NCI-H748 treated with DMSO at 0.1 percent for 48 hours (cell line): ENCODE data around the gene DNM1L.

Source experiments
- DNase-seq: peaks from one replicate; lab custom pipeline; 2025; lab: John Stamatoyannopoulos, UW

The DNM1L gene

DNA sequence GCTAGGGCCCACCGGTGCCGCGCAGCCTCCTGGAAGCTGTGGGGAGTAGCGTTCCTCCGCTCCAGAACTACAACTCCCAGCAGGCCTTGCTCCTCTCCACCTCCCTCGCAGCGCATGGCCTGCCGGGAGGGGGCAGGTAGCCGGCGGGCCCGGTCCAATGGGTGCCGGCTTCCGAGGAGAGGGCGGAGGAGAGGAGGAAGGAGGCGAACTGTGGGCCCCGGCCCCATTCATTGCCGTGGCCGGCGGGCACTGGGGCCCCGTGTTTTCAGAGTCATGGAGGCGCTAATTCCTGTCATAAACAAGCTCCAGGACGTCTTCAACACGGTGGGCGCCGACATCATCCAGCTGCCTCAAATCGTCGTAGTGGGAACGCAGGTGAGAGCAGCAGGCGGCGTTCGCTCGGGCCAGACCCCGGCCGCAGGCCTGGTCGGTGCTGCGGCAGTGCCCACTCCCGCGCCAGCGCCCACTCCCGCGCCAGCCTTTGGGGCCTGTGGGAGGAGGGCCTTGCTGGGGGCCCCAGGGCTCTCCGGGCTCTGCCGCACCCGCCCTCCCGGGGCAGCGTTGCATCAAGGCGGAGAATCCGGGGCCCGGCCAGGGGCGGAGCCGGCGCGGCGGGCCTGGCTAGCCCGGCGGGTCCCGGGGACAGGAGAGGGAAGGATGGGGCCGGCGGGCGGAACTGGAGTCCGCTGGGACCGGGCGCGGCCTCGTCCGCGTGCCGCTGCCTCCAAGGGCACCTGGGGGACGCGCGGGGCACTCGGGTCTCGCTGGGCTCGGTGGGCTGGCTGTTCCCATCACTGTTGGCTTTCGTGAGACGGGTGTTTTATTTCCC is at the start of gene DNM1L:
Gene DNM1L, plus strand, starts transcription at position 211 of the 829 bp plus-strand sequence. Its CDS starts 63 bp downstream, at position 274.
- peak; percentile 63 for DNase-seq

DNA sequence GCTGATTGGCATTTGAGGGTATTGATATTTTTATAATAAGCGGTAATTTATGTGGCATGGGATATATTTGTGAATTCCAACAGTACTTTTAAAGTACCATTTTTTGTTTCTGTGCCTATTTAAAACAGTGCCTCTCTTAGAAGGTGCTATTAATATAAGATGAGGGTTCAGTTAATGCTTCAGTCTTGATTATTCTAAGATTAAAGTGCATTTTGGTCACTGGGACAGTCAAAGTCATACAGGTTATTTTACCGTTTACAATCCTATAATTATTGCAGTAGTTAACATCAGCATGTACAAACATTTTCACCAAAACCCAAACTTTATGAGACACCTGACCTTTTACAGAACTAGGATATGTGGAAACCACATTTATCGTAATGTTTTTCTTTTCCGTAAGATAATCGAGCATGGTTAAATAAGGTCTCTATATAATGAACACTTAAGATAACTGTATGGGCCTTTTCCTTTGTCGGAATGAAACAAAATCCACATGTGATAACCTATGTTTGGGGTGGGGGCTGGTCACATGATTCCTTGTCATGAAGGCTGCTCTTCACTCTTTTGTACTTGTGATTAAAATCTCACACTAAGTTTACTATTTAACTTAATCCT is 37.7 kb upstream of the DNM1L start:
- no peak for DNase-seq

DNA sequence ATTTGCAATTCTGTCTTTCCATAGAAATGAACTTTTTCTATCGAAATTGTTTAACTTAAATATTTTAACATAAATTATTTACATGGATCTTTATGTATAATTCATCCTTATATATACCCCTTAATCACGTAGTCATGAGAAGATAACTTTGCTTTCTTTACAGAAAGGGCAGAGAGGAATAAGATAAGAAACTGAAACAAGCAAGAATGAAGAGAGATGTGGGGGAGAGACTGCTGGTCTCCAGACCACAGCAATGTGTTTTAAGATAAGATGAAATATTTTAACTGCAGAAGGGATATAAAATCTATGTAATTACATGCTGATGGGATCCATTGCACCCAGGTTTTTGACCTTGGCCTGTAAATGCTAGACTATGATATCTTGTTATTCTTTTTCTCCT is 34.7 kb upstream of the DNM1L start:
- DNase-seq = no peak

DNA sequence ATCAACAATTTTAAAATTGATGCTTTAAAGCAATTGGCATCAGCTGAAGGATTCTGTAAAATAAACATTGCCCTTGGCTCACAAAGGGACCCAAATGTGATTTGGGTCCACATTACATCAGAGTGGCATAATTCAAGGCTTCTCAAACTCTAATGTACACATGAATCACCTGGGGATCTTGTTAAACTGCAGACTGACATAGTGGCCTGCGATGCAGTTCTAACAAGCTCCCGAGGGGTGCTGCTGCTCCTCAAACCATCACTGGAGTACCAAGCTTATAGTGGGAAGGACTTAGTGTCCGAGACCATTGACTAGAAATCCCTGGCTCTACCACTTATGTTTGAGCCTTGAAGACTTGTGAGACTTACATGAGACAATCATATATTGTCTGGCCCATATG is 31.8 kb upstream of the DNM1L start:
- no peak for DNase-seq

DNA sequence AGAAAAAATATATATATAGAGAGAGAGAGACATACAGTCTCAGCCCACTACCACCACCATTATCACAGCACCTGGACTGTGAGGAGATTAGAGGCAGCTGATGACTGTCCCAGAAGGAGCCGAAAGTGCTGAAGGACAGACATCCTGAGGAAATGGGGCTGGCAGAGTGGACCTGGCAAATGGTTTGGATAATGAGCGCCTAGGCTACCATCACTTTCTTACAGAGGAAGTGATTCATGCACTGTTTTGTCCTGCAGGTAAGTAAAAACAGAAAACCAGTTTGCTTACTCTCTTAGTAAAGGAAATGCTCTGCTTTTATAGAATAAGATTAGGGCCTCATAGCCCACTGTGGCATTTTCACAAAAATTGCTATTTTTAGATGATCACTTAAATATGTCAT is 28.6 kb upstream of the DNM1L start:
- DNase-seq = no peak

DNA sequence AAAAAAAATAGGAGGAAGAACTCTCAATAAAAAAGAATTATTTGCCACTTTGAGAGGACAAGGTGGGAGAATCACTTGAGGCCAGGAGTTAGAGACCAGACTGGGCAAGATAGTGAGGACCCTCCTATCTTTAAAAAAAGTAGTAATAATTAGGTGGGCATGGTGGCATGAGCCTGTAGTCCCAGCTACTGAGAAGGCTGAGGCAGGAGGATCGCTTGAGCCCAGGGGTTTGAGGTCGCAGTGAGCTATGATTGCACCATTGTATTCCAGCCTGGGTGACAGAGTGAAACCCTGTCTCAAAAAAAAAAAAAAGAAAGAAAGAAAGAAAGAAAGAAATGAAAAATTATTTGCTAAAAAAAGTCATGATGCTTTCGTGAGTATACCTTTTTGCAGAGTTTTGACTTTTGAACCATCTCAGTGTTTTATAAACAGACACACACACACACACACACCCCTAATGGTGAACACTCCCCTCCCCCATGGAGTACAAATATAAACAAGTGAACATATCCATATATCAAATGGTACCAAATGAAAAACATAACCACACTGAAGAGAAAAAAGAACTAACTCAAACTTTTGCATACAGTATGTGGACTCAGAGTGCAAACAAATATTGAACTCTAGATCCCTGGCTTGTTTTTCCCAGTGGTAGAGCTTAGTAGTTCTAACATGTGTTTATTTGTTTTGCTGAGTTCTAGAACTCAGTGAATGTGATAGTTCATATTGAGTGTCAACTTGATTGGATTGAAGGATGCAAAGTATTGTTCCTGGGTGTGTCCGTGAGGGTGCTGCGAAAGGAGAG is 27.7 kb upstream of the DNM1L start:
- DNase-seq = no peak

DNA sequence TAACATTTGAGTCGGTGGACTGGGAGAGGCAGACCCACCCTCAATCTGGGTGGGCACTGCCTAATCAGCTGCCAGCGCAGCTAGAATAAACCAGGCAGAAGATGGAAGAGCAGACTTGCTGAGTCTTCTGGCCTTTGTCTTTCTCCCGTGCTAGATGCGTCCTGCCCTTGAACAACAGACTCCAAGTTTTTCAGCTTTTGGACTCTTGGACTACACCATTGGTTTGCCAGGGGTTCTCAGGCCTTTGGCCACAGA is 27.2 kb upstream of the DNM1L start:
- no peak for DNase-seq

DNA sequence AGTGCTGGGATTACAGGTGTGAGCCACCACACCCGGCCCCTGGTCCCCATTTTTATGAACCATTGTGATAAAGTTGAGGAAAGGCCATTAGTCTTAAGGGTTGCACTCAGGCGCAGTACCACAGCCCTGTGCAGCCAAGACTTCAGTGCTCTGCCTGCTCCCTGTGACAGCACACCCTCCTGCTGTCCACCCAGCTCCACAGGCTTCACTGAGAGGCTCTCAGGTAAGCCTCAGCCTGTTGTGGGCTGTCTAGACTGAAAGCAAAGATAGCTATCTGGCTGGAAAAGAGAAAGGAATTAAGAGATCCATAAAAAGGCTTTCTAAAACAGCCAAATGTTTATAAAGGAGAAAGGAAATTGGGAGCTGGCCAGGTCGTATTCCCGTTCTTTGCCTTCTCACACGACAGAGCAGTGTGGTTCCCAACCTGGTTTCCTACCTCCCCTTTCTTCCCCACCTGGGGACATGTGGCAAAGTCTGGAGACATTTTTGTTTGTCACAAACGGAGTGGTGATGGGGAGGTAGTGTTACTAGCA is 19.1 kb upstream of the DNM1L start:
- DNase-seq = no peak

DNA sequence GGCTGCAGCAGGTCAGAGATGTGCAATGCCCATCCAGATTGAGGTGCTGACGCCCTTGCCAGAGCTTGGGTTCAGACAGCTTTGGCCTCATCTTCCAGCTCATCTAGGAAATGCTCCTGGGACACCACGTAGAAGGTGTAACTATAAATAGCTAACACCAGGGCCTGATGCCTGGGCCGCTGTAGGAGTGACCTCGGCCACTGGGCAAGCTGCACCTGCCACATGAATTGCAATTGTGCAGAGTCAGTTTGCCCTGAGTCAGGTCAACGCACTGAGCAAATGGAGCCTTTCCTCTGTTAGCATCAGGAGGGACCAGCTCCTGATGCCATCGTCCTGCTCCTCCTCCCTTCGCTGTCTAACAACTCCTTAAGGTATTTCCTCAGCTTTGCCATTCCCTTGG is 17.4 kb upstream of the DNM1L start:
- DNase-seq = no peak

DNA sequence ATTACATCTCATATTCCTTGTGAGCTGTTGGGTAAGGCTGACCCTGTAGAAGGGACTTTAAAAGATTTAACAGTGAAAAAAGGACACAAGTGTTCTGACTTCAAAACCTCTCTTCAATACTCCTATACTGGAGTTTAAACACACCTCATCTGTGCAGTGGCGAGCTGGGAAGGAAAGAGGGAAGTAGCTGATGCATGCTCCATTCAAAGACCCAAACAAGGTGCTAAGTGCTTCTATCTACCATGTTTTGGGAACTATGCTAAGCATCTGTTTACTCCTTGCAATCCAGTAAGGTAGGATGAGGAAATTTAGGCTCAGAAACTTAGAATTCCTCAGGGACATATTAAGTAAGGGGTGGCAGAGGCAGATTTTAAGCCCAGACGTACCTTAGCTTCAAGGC is 16.4 kb upstream of the DNM1L start:
- DNase-seq = no peak

DNA sequence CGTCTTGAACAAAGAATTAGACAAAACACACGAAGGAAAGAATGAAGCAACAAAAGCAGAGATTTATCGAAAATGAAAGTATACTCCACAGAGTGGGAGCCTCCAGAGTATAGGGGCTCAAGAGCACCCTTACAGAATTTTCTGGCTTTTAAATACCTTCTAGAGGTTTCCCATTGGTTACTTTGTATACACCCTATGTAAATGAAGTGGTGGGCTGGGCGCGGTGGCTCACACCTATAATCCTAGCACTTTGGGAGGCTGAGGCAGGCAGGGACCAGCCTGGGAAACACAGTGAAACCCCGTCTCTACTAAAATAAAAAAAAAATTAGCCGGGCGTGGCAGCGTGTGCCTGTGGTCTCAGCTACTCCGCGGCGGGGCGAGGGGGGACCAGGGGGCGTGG is 13.1 kb upstream of the DNM1L start:
- DNase-seq = no peak

DNA sequence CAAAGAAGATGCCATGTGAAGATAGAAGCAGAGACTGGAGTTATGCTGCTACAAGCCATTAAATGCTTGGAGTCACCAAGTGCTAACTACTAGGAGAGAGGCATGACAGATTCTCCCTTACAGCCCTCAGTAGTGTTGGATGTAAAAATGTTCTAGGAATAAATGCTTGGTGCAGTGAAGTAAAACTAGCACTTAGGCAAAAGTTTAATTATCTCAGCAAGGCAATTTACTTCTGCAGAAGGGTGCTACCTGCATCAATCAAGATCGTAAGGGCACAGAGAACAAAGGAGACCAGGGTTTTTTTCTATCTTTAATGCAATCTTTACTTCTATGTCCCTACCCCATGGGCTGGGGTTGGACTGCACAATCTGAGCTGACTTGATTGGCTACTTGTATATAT is 9.5 kb upstream of the DNM1L start:
- no peak for DNase-seq

DNA sequence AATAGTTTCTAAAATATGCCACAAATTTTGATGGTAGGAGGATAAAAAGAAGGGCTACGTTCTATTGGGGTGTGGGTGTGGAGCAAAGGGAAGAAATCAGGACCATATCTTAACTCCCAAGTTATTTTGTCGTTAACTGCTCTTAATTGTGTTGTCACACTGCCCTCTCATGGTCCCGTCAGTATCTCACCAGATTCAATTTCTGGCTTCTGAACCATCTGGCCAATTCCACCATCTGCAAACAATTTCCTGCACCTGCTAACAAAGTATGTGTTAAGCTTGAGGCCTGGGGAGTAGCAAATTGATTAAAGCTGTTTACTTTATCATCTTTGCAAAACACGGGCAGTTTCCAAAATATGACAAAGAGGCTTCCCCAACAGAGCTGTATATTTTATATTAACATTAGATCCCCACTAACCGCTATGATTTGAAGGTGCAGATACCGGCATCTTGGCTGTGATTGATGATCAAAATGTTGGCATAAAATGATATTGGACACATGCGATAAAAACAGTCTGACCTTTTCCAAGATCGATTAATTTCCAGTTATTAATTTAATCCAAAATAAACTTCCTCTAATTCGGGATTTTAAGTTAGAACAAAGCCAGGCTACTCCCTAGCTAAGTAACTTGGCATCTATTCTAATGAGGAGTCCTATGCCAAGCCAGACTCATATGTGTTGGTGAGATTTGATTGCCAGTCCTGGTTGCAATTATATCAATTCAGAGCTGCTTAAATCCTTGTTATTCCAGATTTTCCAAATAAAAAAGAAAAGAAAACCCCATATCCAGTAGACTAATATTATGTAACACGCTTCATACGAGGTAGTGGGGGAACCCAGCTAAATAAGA is 6.9 kb upstream of the DNM1L start:
- DNase-seq = peak; percentile 50

DNA sequence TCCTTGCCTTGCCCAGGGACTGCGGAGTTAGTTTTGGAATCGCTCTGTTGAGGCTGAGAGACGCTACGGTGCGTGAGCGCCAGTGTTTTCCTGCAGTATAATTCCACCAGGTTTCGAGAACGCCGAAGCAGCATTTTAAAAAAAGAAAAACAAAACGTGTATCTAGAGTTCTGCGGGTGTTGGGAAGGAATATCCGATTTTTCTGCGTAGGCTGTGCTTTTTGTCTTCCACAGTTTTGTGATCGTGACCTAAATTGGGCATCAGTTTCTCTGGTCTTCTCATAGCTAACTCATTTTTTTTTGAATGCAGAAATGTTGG is 778 bp downstream of the DNM1L start:
- no peak for DNase-seq

DNA sequence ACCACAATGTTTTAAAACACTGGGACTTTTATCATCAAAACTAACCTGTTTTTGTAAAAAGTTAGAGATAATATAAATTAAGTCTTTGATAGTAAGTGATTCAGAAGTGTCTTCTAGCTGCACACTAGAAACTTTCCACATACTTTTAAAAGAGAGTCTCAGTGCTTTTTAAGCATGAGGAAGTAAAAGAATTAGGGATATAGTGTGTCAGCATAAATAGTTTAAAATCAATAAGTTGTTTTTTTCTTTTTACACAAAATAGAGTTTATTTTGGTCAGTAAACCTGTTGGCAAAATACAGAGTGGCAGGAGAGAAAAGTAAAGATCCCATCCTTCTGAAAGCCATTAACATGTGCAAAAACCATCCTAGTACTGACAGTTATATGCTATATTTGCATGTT is 1.7 kb downstream of the DNM1L start:
- no peak for DNase-seq

DNA sequence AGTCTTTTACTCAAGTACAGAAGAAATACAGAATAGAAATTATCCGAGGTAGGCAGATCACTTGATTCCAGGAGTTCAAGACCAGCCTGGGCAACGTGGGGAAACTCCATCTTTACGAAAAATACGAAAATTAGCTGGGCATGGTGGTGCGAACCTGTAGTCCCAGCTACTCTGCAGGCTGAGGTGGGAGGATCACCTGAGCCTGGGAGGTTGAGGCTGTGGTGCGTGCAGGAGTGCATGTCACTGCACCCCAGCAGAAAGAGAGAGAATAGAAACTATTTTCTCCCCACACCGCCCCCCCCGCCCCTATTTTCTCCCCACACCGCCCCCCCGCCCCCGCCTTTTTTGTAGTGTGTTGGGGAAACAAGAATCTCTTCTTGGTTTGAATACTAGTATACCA is 2.2 kb downstream of the DNM1L start:
- DNase-seq = no peak

DNA sequence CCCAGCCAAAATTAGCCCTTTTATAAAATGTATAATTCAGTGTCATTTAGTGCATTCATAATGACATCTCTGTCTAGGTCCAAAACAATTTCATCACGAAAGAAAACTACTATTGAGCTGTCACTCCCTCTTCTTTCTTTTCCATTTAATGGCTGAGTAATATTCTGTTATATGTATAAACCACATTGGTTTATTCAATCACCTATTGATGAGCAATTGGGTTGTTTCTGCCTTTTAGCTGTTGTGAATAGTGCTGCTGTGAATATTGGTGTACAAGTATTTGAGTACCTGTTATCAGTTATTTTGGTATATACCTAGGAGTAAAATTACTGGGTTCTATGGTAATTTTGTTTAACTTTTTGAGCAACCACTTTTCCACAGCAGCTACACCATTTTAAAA is 7.2 kb downstream of the DNM1L start:
- DNase-seq = no peak

DNA sequence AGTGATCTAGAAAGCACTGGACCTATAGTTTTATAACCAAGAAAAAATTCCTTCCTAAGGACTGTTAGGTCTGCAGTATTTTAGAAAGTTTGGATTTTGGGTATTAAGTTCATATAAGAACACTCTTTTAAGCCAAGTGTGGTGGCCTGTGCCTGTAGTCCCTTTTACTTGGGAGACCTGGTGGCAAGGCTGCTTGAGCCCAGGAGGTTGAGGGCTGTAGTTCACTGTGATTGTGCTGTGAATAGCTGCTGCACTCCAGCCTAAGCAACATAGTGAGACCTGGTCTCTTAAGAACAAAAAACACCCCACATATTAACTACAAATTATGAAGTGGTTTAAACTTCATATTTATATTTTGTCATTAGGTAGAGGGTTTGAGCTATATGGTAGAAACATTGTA is 9.7 kb downstream of the DNM1L start:
- no peak for DNase-seq

DNA sequence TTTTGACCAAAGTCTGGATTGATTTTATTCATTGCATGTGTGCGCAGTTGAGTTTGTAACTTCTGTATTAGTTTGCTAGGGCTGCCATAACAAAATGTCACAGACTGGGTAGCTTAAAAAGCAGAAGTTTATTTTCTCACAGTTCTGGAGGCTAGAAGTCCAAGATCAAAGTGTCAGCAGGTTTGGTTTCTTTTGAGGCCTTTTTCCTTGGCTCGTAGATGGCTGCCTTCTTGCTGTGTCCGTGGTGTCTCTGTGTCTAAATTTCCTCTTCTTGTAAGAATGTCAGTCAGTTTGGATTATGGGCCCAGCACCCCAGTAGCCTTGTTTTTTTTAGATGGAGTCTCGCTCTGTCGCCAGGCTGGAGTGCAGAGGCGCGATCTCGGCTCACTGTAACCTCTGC is 11.8 kb downstream of the DNM1L start:
- no peak for DNase-seq

DNA sequence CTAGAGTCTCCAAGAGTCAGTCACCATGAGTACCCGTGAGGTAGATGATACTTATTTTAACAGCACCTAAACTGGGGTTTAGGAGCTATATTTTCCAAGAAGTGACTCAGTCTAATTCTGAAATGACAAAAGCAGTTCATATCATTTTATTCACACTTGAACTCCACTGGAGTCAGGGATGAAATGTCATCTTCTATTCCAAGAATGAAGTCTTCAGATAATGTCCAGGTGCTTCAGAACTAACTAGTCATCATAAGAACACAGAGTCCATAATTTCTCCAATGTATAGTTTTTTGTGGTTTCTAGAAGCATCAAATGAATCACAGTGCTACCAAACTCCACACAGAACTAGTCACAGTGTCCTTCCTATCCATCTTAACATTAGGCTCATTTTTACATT is 13.3 kb downstream of the DNM1L start:
- no peak for DNase-seq

DNA sequence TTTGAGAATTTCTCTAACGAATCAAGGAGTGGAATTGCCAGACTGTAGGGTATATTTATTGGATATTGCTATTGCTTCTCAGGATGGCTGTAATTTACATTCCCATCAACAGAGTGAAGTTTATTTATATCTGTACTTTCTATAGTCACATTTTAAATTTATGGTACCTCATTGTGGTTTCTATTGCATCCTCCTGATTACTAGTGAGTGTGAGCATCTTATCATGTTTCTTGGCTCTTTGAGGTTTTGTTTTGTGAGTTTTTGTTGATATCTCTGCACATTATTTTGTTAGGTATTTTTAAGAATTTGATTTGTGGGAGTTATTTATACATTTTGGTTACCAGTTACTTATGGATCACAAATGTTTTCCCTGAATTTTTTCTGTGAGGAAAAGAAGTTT is 13.9 kb downstream of the DNM1L start:
- no peak for DNase-seq

DNA sequence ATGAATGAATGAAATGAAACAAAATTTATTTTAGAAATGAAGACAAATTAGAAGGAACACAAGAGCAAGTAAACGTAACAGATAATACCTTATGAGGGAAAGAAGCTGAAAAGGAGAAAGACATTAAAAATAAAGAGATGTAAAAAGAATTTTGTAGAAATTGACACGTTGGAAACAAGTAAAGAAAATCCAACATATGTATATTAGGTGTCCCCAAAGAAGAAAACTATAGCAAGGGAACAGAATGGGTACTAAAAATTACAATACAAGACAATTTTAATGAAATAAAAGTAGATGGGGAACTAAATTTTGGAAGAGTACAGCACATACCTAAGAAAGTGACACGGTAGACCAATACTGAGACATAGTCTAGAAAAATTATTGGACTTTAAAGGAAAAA is 16.7 kb downstream of the DNM1L start:
- no peak for DNase-seq
